HG03354 (cell line): ENCODE results near the gene EGFL7.

Experiments used
- ATAC-seq: cut with Tn5 transposase; IDR thresholded peaks from one replicate; pipeline ENCODE4 v1.9.1; 2021; ENCODE audit warnings: mild to moderate bottlenecking; ENCODE audit not compliant: unreplicated experiment, poor library complexity, severe bottlenecking

EGFL7 gene

GRCh38 chr9:136683173-136683745 lies 20.5 kb downstream of the EGFL7 start:
- no peak for ATAC-seq

- ATAC-seq: no peak
Observed at GRCh38 chr9:136683755-136684154, 21.0 kb downstream of the EGFL7 start.

GRCh38 chr9:136684339-136684738 lies 21.6 kb downstream of the EGFL7 start:
- no peak for ATAC-seq

- no peak for ATAC-seq
Observed at GRCh38 chr9:136684799-136685198, 22.1 kb downstream of the EGFL7 start.

- ATAC-seq: no peak
Observed at GRCh38 chr9:136685216-136685615, 22.5 kb downstream of the EGFL7 start.

GRCh38 chr9:136685790-136686533 lies 23.2 kb downstream of the EGFL7 start:
- no peak for ATAC-seq

- ATAC-seq: no peak
Observed at GRCh38 chr9:136686534-136686793, 23.7 kb downstream of the EGFL7 start.

- peak; percentile 69 for ATAC-seq
Observed at GRCh38 chr9:136686794-136687711, 24.3 kb downstream of the EGFL7 start, which contains the start of gene AGPAT2. AGPAT2 (minus strand) TSS chr9:136687457; CDS start chr9:136687357, 100 bp downstream.

- ATAC-seq: no peak
Observed at GRCh38 chr9:136687721-136688223, 25.1 kb downstream of the EGFL7 start.

GRCh38 chr9:136688274-136689107 lies 25.8 kb downstream of the EGFL7 start:
- ATAC-seq: no peak

- ATAC-seq: no peak
Observed at GRCh38 chr9:136689108-136689460, 26.4 kb downstream of the EGFL7 start.

GRCh38 chr9:136690104-136690805 lies 27.5 kb downstream of the EGFL7 start:
- ATAC-seq: no peak

GRCh38 chr9:136690806-136691261 lies 28.1 kb downstream of the EGFL7 start:
- ATAC-seq: no peak

GRCh38 chr9:136691316-136692184 lies 28.8 kb downstream of the EGFL7 start:
- ATAC-seq: no peak

- no peak for ATAC-seq
Observed at GRCh38 chr9:136692185-136693134, 29.7 kb downstream of the EGFL7 start.

GRCh38 chr9:136693135-136693489 lies 30.4 kb downstream of the EGFL7 start:
- no peak for ATAC-seq

GRCh38 chr9:136693490-136694162 lies 30.9 kb downstream of the EGFL7 start:
- no peak for ATAC-seq
